Measurements from ENCODE around the gene PPP6R3.

Gene PPP6R3

GRCh38 chr11:68652683-68653156 lies 192.2 kb downstream of the PPP6R3 start:
- no peak overlapping the region for H3K27ac ChIP-seq (ENCODE audit: low read depth in 2 of 2, low read length in 2 of 2)

GRCh38 chr11:68653486-68654430 lies 193.2 kb downstream of the PPP6R3 start:
- H3K9ac ChIP-seq (ENCODE audit: low read depth in 1 of 2, low read length in 2 of 2), result no peak overlapping the region
- H3K27me3 ChIP-seq (ENCODE audit: control insufficient read depth in 2 of 2, insufficient read depth in 2 of 2, low read length in 2 of 2), result peaks cover 0 to 2% of the 10 kb centered on the region in 2 donors
- no peaks in the 10 kb centered on the region for H3K9me3 ChIP-seq (ENCODE audit: control insufficient read depth in 2 of 2, low read length in 2 of 2)
- no peak overlapping the region for H3K27ac ChIP-seq (ENCODE audit: low read depth in 2 of 2, low read length in 2 of 2)
- no peaks in the 10 kb centered on the region for H3K36me3 ChIP-seq (ENCODE audit: control insufficient read depth in 2 of 2, insufficient read depth in 2 of 2, low read length in 2 of 2)
- no peaks in the 10 kb centered on the region for H3K4me1 ChIP-seq (ENCODE audit: control insufficient read depth in 2 of 2, insufficient read depth in 2 of 2, low read length in 2 of 2)
- H3K4me3 ChIP-seq (ENCODE audit: low read length in 2 of 2), result no peak overlapping the region

More at GRCh38 chr11:68652683-68653156, 192.2 kb downstream of the PPP6R3 start:
- H3K9ac ChIP-seq (ENCODE audit: low read depth in 1 of 2, low read length in 2 of 2), result no peak overlapping the region
- no peaks in the 10 kb centered on the region for H3K9me3 ChIP-seq (ENCODE audit: control insufficient read depth in 2 of 2, low read length in 2 of 2)
- H3K4me3 ChIP-seq (ENCODE audit: low read length in 2 of 2), result no peak overlapping the region
- H3K27me3 ChIP-seq (ENCODE audit: control insufficient read depth in 2 of 2, insufficient read depth in 2 of 2, low read length in 2 of 2), result peaks cover 0 to 3% of the 10 kb centered on the region in 2 donors
- no peaks in the 10 kb centered on the region for H3K4me1 ChIP-seq (ENCODE audit: control insufficient read depth in 2 of 2, insufficient read depth in 2 of 2, low read length in 2 of 2)
- H3K36me3 ChIP-seq (ENCODE audit: control insufficient read depth in 2 of 2, insufficient read depth in 2 of 2, low read length in 2 of 2), result no peaks in the 10 kb centered on the region

- Histone ChIP-seq H3K4me1 (ENCODE audit: control insufficient read depth in 2 of 2, insufficient read depth in 2 of 2, low read length in 2 of 2) (no peaks in the 10 kb centered on the region), H3K27ac (ENCODE audit: low read depth in 2 of 2, low read length in 2 of 2) (no peak overlapping the region), H3K4me3 (ENCODE audit: low read length in 2 of 2) (no peak overlapping the region), H3K27me3 (ENCODE audit: control insufficient read depth in 2 of 2, insufficient read depth in 2 of 2, low read length in 2 of 2) (peaks cover 0 to 2% of the 10 kb centered on the region in 2 donors), H3K9me3 (ENCODE audit: control insufficient read depth in 2 of 2, low read length in 2 of 2) (no peaks in the 10 kb centered on the region), H3K9ac (ENCODE audit: low read depth in 1 of 2, low read length in 2 of 2) (no peak overlapping the region), H3K36me3 (ENCODE audit: control insufficient read depth in 2 of 2, insufficient read depth in 2 of 2, low read length in 2 of 2) (no peaks in the 10 kb centered on the region)
Measured at GRCh38 chr11:68654978-68655377, 194.4 kb downstream of the PPP6R3 start.

- no peaks in the 10 kb centered on the region for H3K9me3 ChIP-seq (ENCODE audit: control insufficient read depth in 2 of 2, low read length in 2 of 2)
Measured at GRCh38 chr11:68655406-68655805, 194.9 kb downstream of the PPP6R3 start.

GRCh38 chr11:68655806-68656205 lies 195.3 kb downstream of the PPP6R3 start:
- Histone ChIP-seq H3K4me1 (ENCODE audit: control insufficient read depth in 2 of 2, insufficient read depth in 2 of 2, low read length in 2 of 2) (no peaks in the 10 kb centered on the region), H3K9ac (ENCODE audit: low read depth in 1 of 2, low read length in 2 of 2) (no peak overlapping the region), H3K27me3 (ENCODE audit: control insufficient read depth in 2 of 2, insufficient read depth in 2 of 2, low read length in 2 of 2) (peaks cover 0 to 2% of the 10 kb centered on the region in 2 donors)

More at GRCh38 chr11:68655406-68655805, 194.9 kb downstream of the PPP6R3 start:
- Histone ChIP-seq H3K9ac (ENCODE audit: low read depth in 1 of 2, low read length in 2 of 2) (no peak overlapping the region), H3K27ac (ENCODE audit: low read depth in 2 of 2, low read length in 2 of 2) (no peak overlapping the region), H3K4me3 (ENCODE audit: low read length in 2 of 2) (no peak overlapping the region), H3K27me3 (ENCODE audit: control insufficient read depth in 2 of 2, insufficient read depth in 2 of 2, low read length in 2 of 2) (peaks cover 0 to 2% of the 10 kb centered on the region in 2 donors), H3K4me1 (ENCODE audit: control insufficient read depth in 2 of 2, insufficient read depth in 2 of 2, low read length in 2 of 2) (no peaks in the 10 kb centered on the region), H3K36me3 (ENCODE audit: control insufficient read depth in 2 of 2, insufficient read depth in 2 of 2, low read length in 2 of 2) (no peaks in the 10 kb centered on the region)

GRCh38 chr11:68657021-68657780 lies 196.6 kb downstream of the PPP6R3 start:
- H3K36me3 ChIP-seq (ENCODE audit: control insufficient read depth in 2 of 2, insufficient read depth in 2 of 2, low read length in 2 of 2), result no peaks in the 10 kb centered on the region
- H3K27me3 ChIP-seq (ENCODE audit: control insufficient read depth in 2 of 2, insufficient read depth in 2 of 2, low read length in 2 of 2), result peaks cover 0 to 2% of the 10 kb centered on the region in 2 donors
- H3K9ac ChIP-seq (ENCODE audit: low read depth in 1 of 2, low read length in 2 of 2), result no peak overlapping the region
- no peak overlapping the region for H3K4me3 ChIP-seq (ENCODE audit: low read length in 2 of 2)
- H3K4me1 ChIP-seq (ENCODE audit: control insufficient read depth in 2 of 2, insufficient read depth in 2 of 2, low read length in 2 of 2), result no peaks in the 10 kb centered on the region
- no peak overlapping the region for H3K27ac ChIP-seq (ENCODE audit: low read depth in 2 of 2, low read length in 2 of 2)
- H3K9me3 ChIP-seq (ENCODE audit: control insufficient read depth in 2 of 2, low read length in 2 of 2), result no peaks in the 10 kb centered on the region

More at GRCh38 chr11:68655806-68656205, 195.3 kb downstream of the PPP6R3 start:
- no peak overlapping the region for H3K27ac ChIP-seq (ENCODE audit: low read depth in 2 of 2, low read length in 2 of 2)
- no peak overlapping the region for H3K4me3 ChIP-seq (ENCODE audit: low read length in 2 of 2)
- no peaks in the 10 kb centered on the region for H3K9me3 ChIP-seq (ENCODE audit: control insufficient read depth in 2 of 2, low read length in 2 of 2)
- H3K36me3 ChIP-seq (ENCODE audit: control insufficient read depth in 2 of 2, insufficient read depth in 2 of 2, low read length in 2 of 2), result no peaks in the 10 kb centered on the region

- Histone ChIP-seq H3K36me3 (ENCODE audit: control insufficient read depth in 2 of 2, insufficient read depth in 2 of 2, low read length in 2 of 2) (no peaks in the 10 kb centered on the region), H3K9ac (ENCODE audit: low read depth in 1 of 2, low read length in 2 of 2) (no peak overlapping the region), H3K4me3 (ENCODE audit: low read length in 2 of 2) (no peak overlapping the region), H3K9me3 (ENCODE audit: control insufficient read depth in 2 of 2, low read length in 2 of 2) (no peaks in the 10 kb centered on the region), H3K4me1 (ENCODE audit: control insufficient read depth in 2 of 2, insufficient read depth in 2 of 2, low read length in 2 of 2) (no peaks in the 10 kb centered on the region), H3K27me3 (ENCODE audit: control insufficient read depth in 2 of 2, insufficient read depth in 2 of 2, low read length in 2 of 2) (peaks cover 0 to 2% of the 10 kb centered on the region in 2 donors), H3K27ac (ENCODE audit: low read depth in 2 of 2, low read length in 2 of 2) (no peak overlapping the region)
Measured at GRCh38 chr11:68658097-68658496, 197.5 kb downstream of the PPP6R3 start.

- Histone ChIP-seq H3K27ac (ENCODE audit: low read depth in 2 of 2, low read length in 2 of 2) (no peak overlapping the region), H3K36me3 (ENCODE audit: control insufficient read depth in 2 of 2, insufficient read depth in 2 of 2, low read length in 2 of 2) (no peaks in the 10 kb centered on the region), H3K9ac (ENCODE audit: low read depth in 1 of 2, low read length in 2 of 2) (no peak overlapping the region), H3K27me3 (ENCODE audit: control insufficient read depth in 2 of 2, insufficient read depth in 2 of 2, low read length in 2 of 2) (peaks cover 0 to 2% of the 10 kb centered on the region in 2 donors), H3K9me3 (ENCODE audit: control insufficient read depth in 2 of 2, low read length in 2 of 2) (no peaks in the 10 kb centered on the region), H3K4me1 (ENCODE audit: control insufficient read depth in 2 of 2, insufficient read depth in 2 of 2, low read length in 2 of 2) (no peaks in the 10 kb centered on the region), H3K4me3 (ENCODE audit: low read length in 2 of 2) (no peak overlapping the region)
Measured at GRCh38 chr11:68658661-68659060, 198.1 kb downstream of the PPP6R3 start.

- no peak overlapping the region for H3K9ac ChIP-seq (ENCODE audit: low read depth in 1 of 2, low read length in 2 of 2)
- H3K4me1 ChIP-seq (ENCODE audit: control insufficient read depth in 2 of 2, insufficient read depth in 2 of 2, low read length in 2 of 2), result no peaks in the 10 kb centered on the region
- no peaks in the 10 kb centered on the region for H3K36me3 ChIP-seq (ENCODE audit: control insufficient read depth in 2 of 2, insufficient read depth in 2 of 2, low read length in 2 of 2)
- no peak overlapping the region for H3K4me3 ChIP-seq (ENCODE audit: low read length in 2 of 2)
- no peak overlapping the region for H3K27ac ChIP-seq (ENCODE audit: low read depth in 2 of 2, low read length in 2 of 2)
- H3K27me3 ChIP-seq (ENCODE audit: control insufficient read depth in 2 of 2, insufficient read depth in 2 of 2, low read length in 2 of 2), result peaks cover 0 to 2% of the 10 kb centered on the region in 2 donors
- H3K9me3 ChIP-seq (ENCODE audit: control insufficient read depth in 2 of 2, low read length in 2 of 2), result no peaks in the 10 kb centered on the region
Measured at GRCh38 chr11:68659158-68659921, 198.8 kb downstream of the PPP6R3 start.
